Aorta (tissue), 5 donors: ENCODE measurements around the gene VEGFA. TPM values are rescaled to one million over a fixed set of nuclear protein-coding genes. Genes with fewer than 3 reads are reported as not detected.

Experiments
- ATAC-seq: fragments of 200-7000 bp; cut with Tn5 transposase; one replicate; pipeline ENCODE4 v1.9.1; 2022; ENCODE audit warnings: moderate library complexity; ENCODE audit not compliant: low FRiP score
- DNase-seq, 2 donors: peaks; one replicate each; pipeline ENCODE4 v3.0.0-alpha.2; 2020
- H3K27ac ChIP-seq, 2 donors: one replicate each; pipeline ENCODE4 v1.5.1; 2013; ENCODE audit warnings: low read length in 2 of 2, mild to moderate bottlenecking in 2 of 2, moderate library complexity in 2 of 2, control low read depth in 1 of 2, inconsistent platforms in 1 of 2, low read depth in 1 of 2
- H3K27me3 ChIP-seq, 2 donors: one replicate each; pipeline ENCODE4 v1.6.1; 2013; ENCODE audit warnings: control low read depth in 1 of 2, low read length in 1 of 2, mild to moderate bottlenecking in 1 of 2, moderate library complexity in 1 of 2; ENCODE audit not compliant: insufficient read depth in 2 of 2, control insufficient read depth in 1 of 2
- H3K36me3 ChIP-seq, 2 donors: one replicate each; pipeline ENCODE4 v1.6.1; 2013; ENCODE audit warnings: control low read depth in 1 of 2, low read length in 1 of 2, mild to moderate bottlenecking in 1 of 2; ENCODE audit not compliant: insufficient read depth in 2 of 2, control insufficient read depth in 1 of 2
- H3K4me1 ChIP-seq, 2 donors: one replicate each; pipeline ENCODE4 v1.6.1; 2013; ENCODE audit warnings: low read length in 2 of 2, control low read depth in 1 of 2, mild to moderate bottlenecking in 1 of 2, moderate library complexity in 1 of 2; ENCODE audit not compliant: insufficient read depth in 2 of 2, control insufficient read depth in 1 of 2
- H3K4me3 ChIP-seq, 2 donors: one replicate each; pipeline ENCODE4 v1.5.1; 2013; ENCODE audit warnings: low read length in 2 of 2, control low read depth in 1 of 2, mild to moderate bottlenecking in 1 of 2
- H3K9me3 ChIP-seq: one replicate; pipeline ENCODE4 v1.6.1; 2013; ENCODE audit warnings: mild to moderate bottlenecking, low read length; ENCODE audit not compliant: control insufficient read depth
- WGBS, 2 donors: extraction: QIAGEN DNeasy Blood & Tissue Kit; methylation state at CpG; one replicate each; pipeline ENCODE4 v1.1.7; 2013; 5-methylcytosine and 5-hydroxymethylcytosine counted together
- intact Hi-C, 2 donors: fragments of 100-400 bp; cut with DNase I; formaldehyde crosslinking; loops; one replicate each; pipeline versions ENCODE4 v1.14.2 to v1.15.0; 2022
- polyA plus RNA-seq, 2 donors: library from polyadenylated mRNA; stranded (reverse); fragments of 200-250 nt; gene quantifications; one replicate each; pipeline ENCODE4 v1.2.3, GENCODE V29; 2013
- total RNA-seq, 2 donors: library from RNA; stranded (reverse); fragmentation: NEBNext Ultra II Directional; extraction: Animal tissue kit (Norgen Biotek cat#: 25700); gene quantifications; one replicate each; pipeline ENCODE4 v1.2.1, GENCODE V29; 2021
- donor health status: healthy with polysubstance abuse.
- donor health status: Bipolar disorder and iron deficiency.
- donor health status: DM: no; HTN: no; CAD: no.
- donor health status: DM: no; HTN: no; CAD: no.
- donor health status: DM: yes; HTN: yes; CAD: no.

The VEGFA gene
- total and polyA plus RNA-seq, 4 donors: 7.6 to 247 (median 57.6) TPM

GRCh38 chr6:43806758-43807227 is 36.8 kb downstream of the VEGFA start:
- Histone ChIP-seq H3K9me3 (no peaks in the 10 kb centered on the region), H3K36me3 (no peaks in the 10 kb centered on the region), H3K4me3 (no peak overlapping the region), H3K4me1 (no peaks in the 10 kb centered on the region), H3K27ac (no peak overlapping the region), H3K27me3 (no peaks in the 10 kb centered on the region)
- DNase-seq (no peak), ATAC-seq (no peak)
- intact Hi-C loops: no loop called here
- WGBS, 2 donors: 90 to 96% methylated on average over 5 of the region's 5 CpGs

GRCh38 chr6:43807228-43808061 is 37.4 kb downstream of the VEGFA start:
- ATAC-seq (no peak), DNase-seq (no peak)
- H3K27ac ChIP-seq: no peak overlapping the region
- intact Hi-C loops: no loop called here
- no peaks in the 10 kb centered on the region for H3K27me3 ChIP-seq
- no peak overlapping the region for H3K4me3 ChIP-seq
- WGBS, 2 donors: 79 to 82% methylated on average over 11 of the region's 11 CpGs
- no peaks in the 10 kb centered on the region for H3K4me1 ChIP-seq
- no peaks in the 10 kb centered on the region for H3K36me3 ChIP-seq
- no peaks in the 10 kb centered on the region for H3K9me3 ChIP-seq

- DNase-seq: no peak
- Histone ChIP-seq H3K36me3 (no peaks in the 10 kb centered on the region), H3K4me1 (no peaks in the 10 kb centered on the region), H3K27me3 (no peaks in the 10 kb centered on the region), H3K9me3 (no peaks in the 10 kb centered on the region), H3K27ac (no peak overlapping the region), H3K4me3 (no peak overlapping the region)
- WGBS, 2 donors: 94 to 96% methylated on average over 7 of the region's 7 CpGs
- ATAC-seq: no peak
- intact Hi-C loops: no loop called here
Observed at GRCh38 chr6:43808412-43808811, 38.4 kb downstream of the VEGFA start.

GRCh38 chr6:43809417-43810305 is 39.6 kb downstream of the VEGFA start:
- WGBS, 2 donors: 74% methylated on average over 14 of the region's 14 CpGs
- DNase-seq: no peak
- no peaks in the 10 kb centered on the region for H3K9me3 ChIP-seq
- H3K36me3 ChIP-seq: no peaks in the 10 kb centered on the region
- H3K27me3 ChIP-seq: no peaks in the 10 kb centered on the region
- no peak overlapping the region for H3K27ac ChIP-seq
- H3K4me3 ChIP-seq: no peak overlapping the region
- intact Hi-C loops: no loop called here
- ATAC-seq: no peak
- no peaks in the 10 kb centered on the region for H3K4me1 ChIP-seq

- DNase-seq (no peak), ATAC-seq (no peak)
- no peaks in the 10 kb centered on the region for H3K4me1 ChIP-seq
- no peak overlapping the region for H3K4me3 ChIP-seq
- no peak overlapping the region for H3K27ac ChIP-seq
- H3K9me3 ChIP-seq: no peaks in the 10 kb centered on the region
- no peaks in the 10 kb centered on the region for H3K36me3 ChIP-seq
- 92 to 97% methylated on average over 6 of the region's 6 CpGs for WGBS, 2 donors
- intact Hi-C loops: no loop called here
- H3K27me3 ChIP-seq: no peaks in the 10 kb centered on the region
Observed at GRCh38 chr6:43810965-43811732, 41.1 kb downstream of the VEGFA start.

- Histone ChIP-seq H3K27me3 (no peaks in the 10 kb centered on the region), H3K27ac (no peak overlapping the region), H3K36me3 (no peaks in the 10 kb centered on the region), H3K4me3 (no peak overlapping the region), H3K4me1 (no peaks in the 10 kb centered on the region), H3K9me3 (no peaks in the 10 kb centered on the region)
- ATAC-seq (no peak), DNase-seq (no peak)
- intact Hi-C loops: no loop called here
- WGBS, 2 donors: 95 to 98% methylated on average over 2 of the region's 2 CpGs
Observed at GRCh38 chr6:43811733-43812099, 41.7 kb downstream of the VEGFA start.

- Histone ChIP-seq H3K4me3 (no peak overlapping the region), H3K36me3 (no peaks in the 10 kb centered on the region), H3K27ac (no peak overlapping the region), H3K4me1 (no peaks in the 10 kb centered on the region), H3K9me3 (no peaks in the 10 kb centered on the region), H3K27me3 (no peaks in the 10 kb centered on the region)
- DNase-seq: no peak
- ATAC-seq: no peak
- intact Hi-C loops: no loop called here
- 75 to 76% methylated on average over 8 of the region's 8 CpGs for WGBS, 2 donors
Observed at GRCh38 chr6:43812850-43813578, 43.0 kb downstream of the VEGFA start.

- Histone ChIP-seq H3K27ac (no peak overlapping the region), H3K4me1 (no peaks in the 10 kb centered on the region), H3K9me3 (no peaks in the 10 kb centered on the region), H3K36me3 (no peaks in the 10 kb centered on the region), H3K4me3 (no peak overlapping the region), H3K27me3 (no peaks in the 10 kb centered on the region)
- ATAC-seq (no peak), DNase-seq (no peak)
- intact Hi-C loops: no loop called here
- WGBS, 2 donors: 93 to 95% methylated on average over 1 of the region's 1 CpG
Observed at GRCh38 chr6:43814111-43814510, 44.1 kb downstream of the VEGFA start.
